Sigmoid colon (tissue), 4 donors: ENCODE data around the gene DACT2.

ENCODE experiments used
- POLR2AphosphoS5 ChIP-seq, 4 donors: sonication (generic); formaldehyde crosslinking; IDR thresholded peaks; one replicate each; pipeline ENCODE4 v1.6.1; 2017; ENCODE audit warnings: antibody characterized with exemption in 4 of 4
- TF ChIP-seq, protein P1 (sequence below), 4 experiments: fragments of 450-650 bp in 3 of 4; fragments of 200-600 bp in 1 of 4; IDR thresholded peaks; one replicate each; pipeline ENCODE4 v1.5.1; 2016 to 2019; ENCODE audit warnings: antibody characterized with exemption in 4 of 4, mild to moderate bottlenecking in 3 of 4, moderate library complexity in 2 of 4

DNA sequence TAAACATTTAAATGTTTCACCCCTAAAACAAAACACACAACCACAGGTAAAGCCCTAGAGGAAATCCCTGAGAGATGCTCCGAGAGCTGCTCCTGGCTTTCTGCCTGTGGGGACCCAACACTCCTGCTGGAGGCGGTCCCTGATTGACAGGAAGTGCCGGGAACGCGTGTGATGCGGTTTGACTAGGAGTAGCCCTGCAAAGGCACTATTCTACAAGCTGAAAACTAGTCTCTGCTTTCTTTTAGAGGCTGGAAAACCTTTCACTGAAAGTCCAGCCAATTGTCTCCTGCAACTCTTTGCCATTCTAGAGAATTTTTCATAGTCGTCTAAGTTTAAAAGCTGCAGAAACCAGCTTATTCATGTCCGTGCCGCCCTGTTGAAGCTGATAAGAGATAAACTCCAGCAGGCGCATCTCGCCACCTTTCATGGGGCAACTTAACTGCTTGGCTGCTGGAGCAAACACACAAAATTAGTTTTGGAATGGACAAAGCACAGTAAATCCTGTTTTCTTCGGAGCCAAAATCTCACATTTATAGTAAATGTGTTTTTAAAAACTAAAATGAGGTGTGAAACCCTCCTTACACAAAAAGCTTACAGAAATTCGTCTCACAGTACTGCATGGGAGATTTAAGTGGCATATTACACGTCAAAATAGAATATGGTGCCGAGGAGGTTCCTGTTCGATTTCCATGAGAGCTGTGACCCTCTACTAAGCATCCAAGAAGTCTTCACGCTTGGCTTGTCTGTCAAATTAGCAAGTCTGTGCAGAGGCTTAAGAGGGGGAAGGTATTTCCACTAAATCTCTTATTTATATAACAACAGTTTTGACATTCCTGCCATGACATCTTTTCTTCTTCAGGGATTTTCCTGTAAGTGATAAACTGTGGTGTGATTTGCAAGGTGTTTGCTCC, 46.9 kb downstream of the DACT2 start:
- no peak for TF ChIP-seq POLR2AphosphoS5 (IDR thresholded peaks at IDR 0.05)
- TF ChIP-seq, protein P1, sequence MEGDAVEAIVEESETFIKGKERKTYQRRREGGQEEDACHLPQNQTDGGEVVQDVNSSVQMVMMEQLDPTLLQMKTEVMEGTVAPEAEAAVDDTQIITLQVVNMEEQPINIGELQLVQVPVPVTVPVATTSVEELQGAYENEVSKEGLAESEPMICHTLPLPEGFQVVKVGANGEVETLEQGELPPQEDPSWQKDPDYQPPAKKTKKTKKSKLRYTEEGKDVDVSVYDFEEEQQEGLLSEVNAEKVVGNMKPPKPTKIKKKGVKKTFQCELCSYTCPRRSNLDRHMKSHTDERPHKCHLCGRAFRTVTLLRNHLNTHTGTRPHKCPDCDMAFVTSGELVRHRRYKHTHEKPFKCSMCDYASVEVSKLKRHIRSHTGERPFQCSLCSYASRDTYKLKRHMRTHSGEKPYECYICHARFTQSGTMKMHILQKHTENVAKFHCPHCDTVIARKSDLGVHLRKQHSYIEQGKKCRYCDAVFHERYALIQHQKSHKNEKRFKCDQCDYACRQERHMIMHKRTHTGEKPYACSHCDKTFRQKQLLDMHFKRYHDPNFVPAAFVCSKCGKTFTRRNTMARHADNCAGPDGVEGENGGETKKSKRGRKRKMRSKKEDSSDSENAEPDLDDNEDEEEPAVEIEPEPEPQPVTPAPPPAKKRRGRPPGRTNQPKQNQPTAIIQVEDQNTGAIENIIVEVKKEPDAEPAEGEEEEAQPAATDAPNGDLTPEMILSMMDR (IDR thresholded peaks at IDR 0.05), result no peak
